ENCODE measurements around the gene E2F3. TPM values are rescaled to one million over a fixed set of nuclear protein-coding genes. Genes with fewer than 3 reads are reported as not detected.

Gene E2F3
- total RNA-seq, 4 donors from 2014 or later: 5.8 to 10.7 (median 9.1) TPM

DNA sequence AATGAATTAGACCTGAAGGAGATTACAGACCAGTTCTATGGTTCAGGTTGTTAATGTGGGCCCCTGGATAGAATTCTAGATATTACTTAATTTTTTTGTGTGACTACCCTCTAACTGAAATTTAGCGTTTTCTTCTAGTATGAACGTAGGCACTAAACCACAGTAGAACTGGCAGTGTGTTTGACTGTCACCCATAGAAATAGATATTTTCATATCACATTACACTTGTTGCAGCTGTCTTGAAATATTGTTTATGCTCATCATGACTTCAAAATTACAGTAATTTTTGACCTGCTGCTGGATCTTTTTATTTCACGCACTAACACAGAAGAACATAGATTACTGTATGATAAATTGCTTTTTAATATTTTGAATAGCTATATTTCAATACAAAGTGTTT lies 31.6 kb downstream of the E2F3 start:
- no peak for ATAC-seq (ENCODE audit: low FRiP score)
- TF ChIP-seq, protein P1, sequence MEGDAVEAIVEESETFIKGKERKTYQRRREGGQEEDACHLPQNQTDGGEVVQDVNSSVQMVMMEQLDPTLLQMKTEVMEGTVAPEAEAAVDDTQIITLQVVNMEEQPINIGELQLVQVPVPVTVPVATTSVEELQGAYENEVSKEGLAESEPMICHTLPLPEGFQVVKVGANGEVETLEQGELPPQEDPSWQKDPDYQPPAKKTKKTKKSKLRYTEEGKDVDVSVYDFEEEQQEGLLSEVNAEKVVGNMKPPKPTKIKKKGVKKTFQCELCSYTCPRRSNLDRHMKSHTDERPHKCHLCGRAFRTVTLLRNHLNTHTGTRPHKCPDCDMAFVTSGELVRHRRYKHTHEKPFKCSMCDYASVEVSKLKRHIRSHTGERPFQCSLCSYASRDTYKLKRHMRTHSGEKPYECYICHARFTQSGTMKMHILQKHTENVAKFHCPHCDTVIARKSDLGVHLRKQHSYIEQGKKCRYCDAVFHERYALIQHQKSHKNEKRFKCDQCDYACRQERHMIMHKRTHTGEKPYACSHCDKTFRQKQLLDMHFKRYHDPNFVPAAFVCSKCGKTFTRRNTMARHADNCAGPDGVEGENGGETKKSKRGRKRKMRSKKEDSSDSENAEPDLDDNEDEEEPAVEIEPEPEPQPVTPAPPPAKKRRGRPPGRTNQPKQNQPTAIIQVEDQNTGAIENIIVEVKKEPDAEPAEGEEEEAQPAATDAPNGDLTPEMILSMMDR (IDR thresholded peaks at IDR 0.05): no peak
- DNase-seq (ENCODE audit: low spot score): no peak

DNA sequence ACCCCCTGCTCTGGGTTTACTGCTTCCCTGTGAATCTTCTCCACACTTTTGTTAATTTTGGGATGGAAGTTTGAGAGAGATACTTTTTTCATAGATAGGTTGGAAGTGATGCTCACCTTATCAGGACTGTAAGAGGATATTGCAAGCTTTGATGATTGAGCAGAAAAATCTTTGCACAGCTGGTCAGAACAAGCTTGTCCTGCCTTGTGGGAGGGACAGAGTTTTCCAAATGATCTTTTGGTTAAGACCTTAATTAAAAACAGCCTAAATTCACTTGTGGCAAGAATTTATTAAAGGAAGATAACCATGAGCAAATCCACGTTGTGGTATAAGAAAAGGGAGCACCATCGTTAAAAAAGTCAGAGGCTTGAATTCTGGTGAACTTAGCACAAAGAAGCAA lies 32.2 kb downstream of the E2F3 start:
- DNase-seq (ENCODE audit: low spot score): no peak
- ATAC-seq (ENCODE audit: low FRiP score): no peak
- TF ChIP-seq, protein P1 (IDR thresholded peaks at IDR 0.05): no peak

DNA sequence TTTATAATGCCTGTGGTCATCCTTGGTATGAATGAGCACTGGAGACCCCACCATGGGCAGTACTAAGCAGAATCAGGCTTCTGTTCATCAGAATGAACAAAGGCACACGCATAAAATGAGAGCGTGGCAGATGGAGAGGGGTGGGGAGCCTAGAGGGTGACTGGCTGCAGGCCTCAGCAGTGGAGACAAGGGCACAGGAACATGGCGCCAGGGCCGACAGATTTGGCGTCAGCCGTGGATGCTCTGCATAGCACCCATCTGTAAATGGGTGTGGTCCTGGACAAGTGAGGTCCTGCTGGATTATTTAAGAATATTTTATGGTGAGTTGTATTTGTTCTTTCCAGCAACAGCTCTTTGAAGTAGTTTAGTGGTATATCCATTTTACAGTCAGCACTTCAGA lies 33.1 kb downstream of the E2F3 start:
- DNase-seq (ENCODE audit: low spot score) (no peak), ATAC-seq (ENCODE audit: low FRiP score) (no peak)
- TF ChIP-seq, protein P1 (IDR thresholded peaks at IDR 0.05): no peak

DNA sequence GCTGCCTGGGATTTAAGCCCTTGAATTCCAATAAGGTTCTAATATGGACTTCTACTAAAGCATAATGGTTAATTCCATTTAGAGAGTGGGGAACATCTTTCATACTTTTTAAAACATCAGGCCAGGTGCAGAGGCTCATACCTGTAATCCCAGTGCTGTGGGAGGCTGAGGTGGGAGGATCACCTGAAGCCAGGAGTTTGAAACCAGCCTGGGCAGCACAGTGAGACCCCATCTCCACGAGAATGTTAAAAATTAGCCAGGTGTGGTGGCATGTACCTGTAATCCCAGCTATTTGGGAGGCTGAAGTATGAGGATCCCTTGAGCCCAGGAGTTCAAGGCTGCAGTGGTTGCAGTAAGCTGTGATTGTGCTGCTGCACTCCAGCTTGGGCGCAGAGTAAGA lies 35.0 kb downstream of the E2F3 start:
- ATAC-seq (ENCODE audit: low FRiP score) (no peak), DNase-seq (ENCODE audit: low spot score) (no peak)
- TF ChIP-seq, protein P1 (IDR thresholded peaks at IDR 0.05): no peak

DNA sequence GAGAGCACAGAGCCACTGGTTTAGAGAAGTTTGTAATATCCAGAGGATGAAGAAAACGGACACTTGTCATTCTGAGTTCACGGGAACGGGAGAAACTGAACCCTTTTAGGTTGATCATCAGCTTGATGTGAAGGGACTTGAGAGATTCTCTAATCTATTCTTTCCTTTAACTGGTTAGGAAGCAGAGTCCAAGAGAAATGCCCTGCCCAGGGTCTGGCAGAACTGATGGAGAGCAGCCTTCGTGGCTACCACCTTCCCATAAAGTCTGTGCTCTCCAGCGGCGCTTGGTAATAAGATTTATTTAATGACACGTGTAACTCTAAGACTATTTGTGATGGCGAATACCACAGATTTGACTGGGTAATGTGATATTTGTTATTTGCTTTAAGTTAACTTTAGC lies 36.0 kb downstream of the E2F3 start:
- no peak for ATAC-seq (ENCODE audit: low FRiP score)
- TF ChIP-seq, protein P1 (IDR thresholded peaks at IDR 0.05): no peak
- DNase-seq (ENCODE audit: low spot score): no peak

DNA sequence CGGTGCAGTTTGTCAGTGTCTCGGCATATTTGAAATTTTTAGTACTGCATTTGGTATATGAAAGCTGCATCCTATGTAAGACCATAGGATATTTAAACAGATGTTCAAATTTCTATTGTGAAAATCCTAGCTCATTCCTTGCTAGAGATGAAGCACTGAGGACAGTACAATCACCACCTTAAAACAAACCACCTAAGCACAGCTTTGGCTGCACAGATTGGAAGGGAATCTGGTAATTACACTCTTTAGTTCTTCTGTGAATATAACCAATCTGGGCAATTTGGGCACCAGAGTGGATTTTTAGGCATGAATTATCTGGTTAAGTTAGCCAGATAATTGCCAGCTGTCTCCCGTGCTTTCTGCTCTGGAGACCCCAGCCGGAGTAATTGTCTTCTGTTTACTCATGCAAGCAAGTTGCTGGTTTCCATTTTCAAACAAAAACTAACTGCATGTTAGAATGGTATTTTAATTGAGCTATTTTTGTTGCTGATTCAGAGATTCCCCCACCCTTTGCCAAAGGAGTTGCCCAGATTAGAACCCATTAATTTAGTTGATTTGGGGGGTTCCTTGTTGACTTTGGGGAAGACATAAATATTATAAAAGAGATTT lies 36.9 kb downstream of the E2F3 start:
- DNase-seq (ENCODE audit: low spot score): no peak
- TF ChIP-seq, protein P1 (IDR thresholded peaks at IDR 0.05): no peak
- no peak for ATAC-seq (ENCODE audit: low FRiP score)

DNA sequence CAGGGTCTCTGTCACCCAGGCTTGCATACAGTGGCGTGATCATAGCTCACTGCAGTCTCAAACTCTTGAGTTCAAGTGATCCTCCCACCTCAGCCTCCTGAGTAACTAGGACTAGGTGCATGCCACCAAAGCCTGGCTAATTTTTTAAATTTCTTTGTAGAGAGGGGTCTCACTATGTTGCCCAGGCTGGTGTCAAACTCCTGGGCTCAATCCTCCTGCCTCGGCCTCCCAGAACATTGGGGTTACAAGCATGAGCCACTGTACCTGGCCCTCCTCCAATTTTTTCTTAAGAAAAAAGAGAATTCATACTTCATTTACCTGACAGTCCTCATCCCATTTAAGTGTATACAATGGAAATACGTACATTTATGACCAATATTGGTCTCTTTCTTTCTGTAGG lies 37.9 kb downstream of the E2F3 start:
- TF ChIP-seq, protein P1 (IDR thresholded peaks at IDR 0.05): no peak
- DNase-seq (ENCODE audit: low spot score) (no peak), ATAC-seq (ENCODE audit: low FRiP score) (no peak)

Measured in omental fat pad (tissue), 4 donors.